Fibroblast of lung (primary cell): ENCODE data around the gene TRA2B.

Experiments used
- EZH2 ChIP-seq: IDR thresholded peaks from 2 replicates; pipeline ENCODE4 v1.5.1; 2012; ENCODE audit warnings: low read length, control low read depth, mild to moderate bottlenecking; ENCODE audit errors: missing control alignments
- TF ChIP-seq, protein P1 (sequence below), 2 donors: IDR thresholded peaks in 1 of 2; conservative IDR thresholded peaks in 1 of 2; 1 replicate in 1 of 2; 2 replicates in 1 of 2; pipeline ENCODE4 v1.5.1; 2011 to 2012; ENCODE audit warnings: low read length in 2 of 2, control low read depth in 1 of 2, inconsistent platforms in 1 of 2, low read depth in 1 of 2, mild to moderate bottlenecking in 1 of 2

DNA sequence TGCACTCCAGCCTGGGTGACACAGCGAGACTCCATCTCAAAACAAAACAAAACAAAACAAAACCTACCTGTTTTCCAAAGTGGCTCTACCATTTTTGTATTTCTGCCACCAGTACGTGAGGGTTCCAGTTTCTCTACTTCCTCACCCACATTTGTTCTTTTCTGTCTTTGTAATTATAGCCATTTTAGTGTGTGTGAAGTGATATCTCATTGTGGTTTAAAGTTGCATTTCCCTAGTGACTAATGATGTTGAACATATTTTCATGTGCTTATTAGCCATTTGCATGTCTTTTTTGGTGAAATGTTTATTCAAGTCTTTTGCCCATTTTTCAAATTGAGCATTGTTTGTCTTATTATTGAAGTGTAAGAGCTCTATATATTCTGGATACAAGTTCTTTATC is 50.7 kb downstream of the TRA2B start:
- TF ChIP-seq, protein P1, sequence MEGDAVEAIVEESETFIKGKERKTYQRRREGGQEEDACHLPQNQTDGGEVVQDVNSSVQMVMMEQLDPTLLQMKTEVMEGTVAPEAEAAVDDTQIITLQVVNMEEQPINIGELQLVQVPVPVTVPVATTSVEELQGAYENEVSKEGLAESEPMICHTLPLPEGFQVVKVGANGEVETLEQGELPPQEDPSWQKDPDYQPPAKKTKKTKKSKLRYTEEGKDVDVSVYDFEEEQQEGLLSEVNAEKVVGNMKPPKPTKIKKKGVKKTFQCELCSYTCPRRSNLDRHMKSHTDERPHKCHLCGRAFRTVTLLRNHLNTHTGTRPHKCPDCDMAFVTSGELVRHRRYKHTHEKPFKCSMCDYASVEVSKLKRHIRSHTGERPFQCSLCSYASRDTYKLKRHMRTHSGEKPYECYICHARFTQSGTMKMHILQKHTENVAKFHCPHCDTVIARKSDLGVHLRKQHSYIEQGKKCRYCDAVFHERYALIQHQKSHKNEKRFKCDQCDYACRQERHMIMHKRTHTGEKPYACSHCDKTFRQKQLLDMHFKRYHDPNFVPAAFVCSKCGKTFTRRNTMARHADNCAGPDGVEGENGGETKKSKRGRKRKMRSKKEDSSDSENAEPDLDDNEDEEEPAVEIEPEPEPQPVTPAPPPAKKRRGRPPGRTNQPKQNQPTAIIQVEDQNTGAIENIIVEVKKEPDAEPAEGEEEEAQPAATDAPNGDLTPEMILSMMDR (conservative IDR thresholded peaks at IDR 0.05 in 1 of 2, IDR thresholded peaks at IDR 0.05 in 1 of 2; ENCODE audit: low read depth in 1 of 2, low read length in 2 of 2) = no peak
- no peak for TF ChIP-seq EZH2
